GM20000 (cell line): ENCODE results near the gene ITPR2.

Experiments
- DNase-seq: peaks from one replicate; pipeline ENCODE4 v3.0.0; 2012; ENCODE audit warnings: low spot score
- CTCF ChIP-seq: IDR thresholded peaks from 2 replicates; pipeline ENCODE4 v1.5.1; 2012; ENCODE audit warnings: mild to moderate bottlenecking, control low read depth; ENCODE audit errors: extremely low read depth, missing control alignments

Gene ITPR2

GRCh38 chr12:26401874-26402273 is 431.1 kb downstream of the ITPR2 start:
- TF ChIP-seq CTCF: no peak
- no peak for DNase-seq

GRCh38 chr12:26400627-26401026 is 432.4 kb downstream of the ITPR2 start:
- no peak for DNase-seq
- TF ChIP-seq CTCF: no peak

GRCh38 chr12:26399381-26399780 is 433.6 kb downstream of the ITPR2 start:
- TF ChIP-seq CTCF: no peak
- DNase-seq: no peak

GRCh38 chr12:26396402-26396801 is 436.6 kb downstream of the ITPR2 start:
- peak; percentile 41 for DNase-seq
- TF ChIP-seq CTCF: no peak

GRCh38 chr12:26389343-26389742 is 443.7 kb downstream of the ITPR2 start:
- TF ChIP-seq CTCF: no peak
- DNase-seq: no peak

GRCh38 chr12:26384536-26384935 is 448.5 kb downstream of the ITPR2 start:
- no peak for TF ChIP-seq CTCF
- DNase-seq: no peak

- no peak for DNase-seq
- TF ChIP-seq CTCF: no peak
Measured at GRCh38 chr12:26383041-26383440, 450.0 kb downstream of the ITPR2 start.
